ENCODE data around the gene PEF1.

The PEF1 gene

GRCh38 chr1:31662463-31662862, 17.8 kb upstream of the PEF1 start:
- Histone ChIP-seq H4K20me1 (no peaks in the 10 kb centered on the region), H3K9me3 (replicated peaks in 1 of 11) (no peaks in the 10 kb centered on the region), H3K27me3 (peaks cover 0 to 32% (median 0%) of the 10 kb centered on the region in 11 experiments; a peak in 3 of 22 replicates), H3K4me2 (peak overlapping the region in 5 of 11 experiments; percentile 71 to 98 (median 88); a peak in 8 of 22 replicates), H3K36me3 (no peaks in the 10 kb centered on the region), H3K27ac (no peak overlapping the region), H3K4me1 (peaks cover 51 to 99% (median 93%) of the 10 kb centered on the region in 10 experiments), H3K4me3 (no peak overlapping the region), H3K9ac (no peak overlapping the region)
- no peak for TF ChIP-seq Cebpa-rat (IDR thresholded peaks at IDR 0.05)

- H3K9me3 ChIP-seq (replicated peaks in 1 of 11), result no peaks in the 10 kb centered on the region
- H3K9ac ChIP-seq, result peak overlapping the region in 3 of 11 experiments; percentile 27 to 80 (median 79); a peak in 4 of 22 replicates
- TF ChIP-seq Cebpa-rat (IDR thresholded peaks at IDR 0.05), result no peak
- no peaks in the 10 kb centered on the region for H3K36me3 ChIP-seq
- H3K4me2 ChIP-seq, result peak overlapping the region; percentile 5 to 99 (median 94); a peak in 19 of 22 replicates
- peaks cover 57 to 99% (median 93%) of the 10 kb centered on the region in 10 experiments for H3K4me1 ChIP-seq
- H3K4me3 ChIP-seq, result no peak overlapping the region
- peaks cover 0 to 28% (median 0%) of the 10 kb centered on the region in 11 experiments; a peak in 3 of 22 replicates for H3K27me3 ChIP-seq
- no peaks in the 10 kb centered on the region for H4K20me1 ChIP-seq
- peak overlapping the region in 6 of 11 experiments; percentile 81 to 91 (median 88); a peak in 9 of 22 replicates for H3K27ac ChIP-seq
These were observed 17.2 kb upstream of the PEF1 start for GRCh38 chr1:31661856-31662255.

GRCh38 chr1:31660871-31661455, 16.3 kb upstream of the PEF1 start:
- peak overlapping the region; percentile 83 to 99 (median 94) for H3K4me2 ChIP-seq
- H3K9me3 ChIP-seq (replicated peaks in 1 of 11), result no peaks in the 10 kb centered on the region
- H3K4me1 ChIP-seq, result peaks cover 62 to 99% (median 93%) of the 10 kb centered on the region in 10 experiments

GRCh38 chr1:31659889-31660288, 15.2 kb upstream of the PEF1 start:
- H3K4me3 ChIP-seq, result peak overlapping the region in 2 of 10 experiments; percentile 5 to 20; a peak in 2 of 20 replicates
- H3K27me3 ChIP-seq, result peaks cover 0 to 22% (median 0%) of the 10 kb centered on the region in 11 experiments; a peak in 3 of 22 replicates
- no peaks in the 10 kb centered on the region for H3K9me3 ChIP-seq (replicated peaks in 1 of 11)
- peaks cover 63 to 99% (median 91%) of the 10 kb centered on the region in 10 experiments for H3K4me1 ChIP-seq
- peak overlapping the region; percentile 83 to 99 (median 94) for H3K4me2 ChIP-seq
- no peaks in the 10 kb centered on the region for H4K20me1 ChIP-seq
- peak in 1 of 11 experiments; percentile 72; a peak in 1 of 22 replicates for TF ChIP-seq Cebpa-rat (IDR thresholded peaks at IDR 0.05)
- no peaks in the 10 kb centered on the region for H3K36me3 ChIP-seq
- peak overlapping the region in 8 of 11 experiments; percentile 20 to 91 (median 84); a peak in 17 of 22 replicates for H3K27ac ChIP-seq
- H3K9ac ChIP-seq, result peak overlapping the region in 6 of 11 experiments; percentile 69 to 80 (median 76); a peak in 9 of 22 replicates

More at GRCh38 chr1:31660871-31661455, 16.3 kb upstream of the PEF1 start:
- no peak for TF ChIP-seq Cebpa-rat (IDR thresholded peaks at IDR 0.05)
- peak overlapping the region in 5 of 11 experiments; percentile 20 to 80 (median 74); a peak in 7 of 22 replicates for H3K9ac ChIP-seq
- no peaks in the 10 kb centered on the region for H4K20me1 ChIP-seq
- H3K4me3 ChIP-seq, result 0 out of 20 replicates have a peak overlapping the region, but pooled peaks of 1 of the 10 experiments have one; percentile 20
- H3K27me3 ChIP-seq, result peaks cover 0 to 22% (median 0%) of the 10 kb centered on the region in 11 experiments; a peak in 3 of 22 replicates
- H3K27ac ChIP-seq, result peak overlapping the region in 8 of 11 experiments; percentile 20 to 91 (median 84); a peak in 14 of 22 replicates
- no peaks in the 10 kb centered on the region for H3K36me3 ChIP-seq

- Histone ChIP-seq H3K27me3 (peaks cover 0 to 14% (median 0%) of the 10 kb centered on the region in 11 experiments; a peak in 3 of 22 replicates), H3K36me3 (no peaks in the 10 kb centered on the region), H3K4me1 (peaks cover 59 to 99% (median 80%) of the 10 kb centered on the region in 10 experiments), H3K4me2 (peak overlapping the region; percentile 83 to 99 (median 94)), H3K4me3 (peak overlapping the region in 6 of 10 experiments; percentile 13 to 43 (median 24); a peak in 6 of 20 replicates), H3K9me3 (replicated peaks in 1 of 11) (no peaks in the 10 kb centered on the region), H3K27ac (peak overlapping the region in 9 of 11 experiments; percentile 50 to 91 (median 82); a peak in 18 of 22 replicates), H3K9ac (peak overlapping the region in 10 of 11 experiments; percentile 50 to 80 (median 70); a peak in 17 of 22 replicates), H4K20me1 (no peaks in the 10 kb centered on the region)
- TF ChIP-seq Cebpa-rat (IDR thresholded peaks at IDR 0.05), result no peak
These were observed 14.0 kb upstream of the PEF1 start for GRCh38 chr1:31658721-31659120.

- Histone ChIP-seq H3K36me3 (no peaks in the 10 kb centered on the region), H3K9me3 (replicated peaks in 1 of 11) (no peaks in the 10 kb centered on the region), H3K4me3 (peak overlapping the region in 7 of 10 experiments; percentile 10 to 43 (median 19); a peak in 10 of 20 replicates), H3K27ac (peak overlapping the region in 9 of 11 experiments; percentile 50 to 91 (median 82); a peak in 18 of 22 replicates), H3K9ac (peak overlapping the region in 10 of 11 experiments; percentile 50 to 80 (median 70); a peak in 19 of 22 replicates), H3K27me3 (peaks cover 0 to 14% (median 0%) of the 10 kb centered on the region in 11 experiments; a peak in 3 of 22 replicates), H4K20me1 (no peaks in the 10 kb centered on the region), H3K4me2 (peak overlapping the region; percentile 83 to 99 (median 94)), H3K4me1 (peaks cover 59 to 93% (median 74%) of the 10 kb centered on the region in 10 experiments)
- TF ChIP-seq Cebpa-rat (IDR thresholded peaks at IDR 0.05), result peak in 8 of 11 experiments; percentile 21 to 85 (median 60); a peak in 10 of 22 replicates
These were observed 13.4 kb upstream of the PEF1 start for GRCh38 chr1:31657972-31658510.

GRCh38 chr1:31657020-31657804, 12.5 kb upstream of the PEF1 start:
- Histone ChIP-seq H3K36me3 (no peaks in the 10 kb centered on the region), H4K20me1 (no peaks in the 10 kb centered on the region), H3K27me3 (peaks cover 0 to 14% (median 0%) of the 10 kb centered on the region in 11 experiments; a peak in 3 of 22 replicates), H3K9me3 (replicated peaks in 1 of 11) (no peaks in the 10 kb centered on the region), H3K9ac (peak overlapping the region in 9 of 11 experiments; percentile 51 to 80 (median 70); a peak in 16 of 22 replicates), H3K4me2 (peak overlapping the region; percentile 83 to 99 (median 94)), H3K4me1 (peaks cover 59 to 85% (median 69%) of the 10 kb centered on the region in 10 experiments), H3K4me3 (peak overlapping the region in 6 of 10 experiments; percentile 13 to 43 (median 18); a peak in 7 of 20 replicates), H3K27ac (peak overlapping the region in 9 of 11 experiments; percentile 50 to 91 (median 82); a peak in 18 of 22 replicates)
- TF ChIP-seq Cebpa-rat (IDR thresholded peaks at IDR 0.05), result no peak

- Histone ChIP-seq H3K4me3 (no peak overlapping the region), H4K20me1 (no peaks in the 10 kb centered on the region), H3K4me2 (peak overlapping the region in 10 of 11 experiments; percentile 53 to 99 (median 94); a peak in 19 of 22 replicates), H3K36me3 (no peaks in the 10 kb centered on the region), H3K9me3 (replicated peaks in 1 of 11) (no peaks in the 10 kb centered on the region), H3K4me1 (peaks cover 47 to 74% (median 56%) of the 10 kb centered on the region in 10 experiments), H3K27me3 (peaks cover 0 to 4% (median 0%) of the 10 kb centered on the region in 11 experiments; a peak in 2 of 22 replicates), H3K27ac (peak overlapping the region in 7 of 11 experiments; percentile 11 to 91 (median 32); a peak in 9 of 22 replicates), H3K9ac (peak overlapping the region in 2 of 11 experiments; percentile 6 to 10; a peak in 1 of 22 replicates)
- no peak for TF ChIP-seq Cebpa-rat (IDR thresholded peaks at IDR 0.05)
These were observed 11.1 kb upstream of the PEF1 start for GRCh38 chr1:31655756-31656155.
